Myocyte (in vitro differentiated cells): ENCODE data around the gene LIMK2. TPM values are rescaled to one million over a fixed set of nuclear protein-coding genes. Genes with fewer than 3 reads are reported as not detected.
"Not testable (repeated sequence)": the region's sequence is repeated elsewhere in the genome, so short reads cannot be mapped to it uniquely, and the experiment has no call there.

Experiments used
- DNase-seq: peaks from one replicate; pipeline ENCODE4 v3.0.0-alpha.2; 2012; ENCODE audit warnings: low read depth
- total RNA-seq: library from RNA; depleted of rRNA; stranded (reverse); fragments of >200 nt; gene quantifications from 2 replicates; pipeline ENCODE4 v1.2.3, GENCODE V29; 2014

LIMK2 gene
- total RNA-seq, 1 donor from 2014 or later = 67.3 TPM

- DNase-seq = peak; percentile 87
These were observed 1.3 kb upstream of the LIMK2 start for GRCh38 chr22:31210556-31211421.

- DNase-seq = no peak
These were observed 626 bp upstream of the LIMK2 start for GRCh38 chr22:31211482-31211861.

DNA sequence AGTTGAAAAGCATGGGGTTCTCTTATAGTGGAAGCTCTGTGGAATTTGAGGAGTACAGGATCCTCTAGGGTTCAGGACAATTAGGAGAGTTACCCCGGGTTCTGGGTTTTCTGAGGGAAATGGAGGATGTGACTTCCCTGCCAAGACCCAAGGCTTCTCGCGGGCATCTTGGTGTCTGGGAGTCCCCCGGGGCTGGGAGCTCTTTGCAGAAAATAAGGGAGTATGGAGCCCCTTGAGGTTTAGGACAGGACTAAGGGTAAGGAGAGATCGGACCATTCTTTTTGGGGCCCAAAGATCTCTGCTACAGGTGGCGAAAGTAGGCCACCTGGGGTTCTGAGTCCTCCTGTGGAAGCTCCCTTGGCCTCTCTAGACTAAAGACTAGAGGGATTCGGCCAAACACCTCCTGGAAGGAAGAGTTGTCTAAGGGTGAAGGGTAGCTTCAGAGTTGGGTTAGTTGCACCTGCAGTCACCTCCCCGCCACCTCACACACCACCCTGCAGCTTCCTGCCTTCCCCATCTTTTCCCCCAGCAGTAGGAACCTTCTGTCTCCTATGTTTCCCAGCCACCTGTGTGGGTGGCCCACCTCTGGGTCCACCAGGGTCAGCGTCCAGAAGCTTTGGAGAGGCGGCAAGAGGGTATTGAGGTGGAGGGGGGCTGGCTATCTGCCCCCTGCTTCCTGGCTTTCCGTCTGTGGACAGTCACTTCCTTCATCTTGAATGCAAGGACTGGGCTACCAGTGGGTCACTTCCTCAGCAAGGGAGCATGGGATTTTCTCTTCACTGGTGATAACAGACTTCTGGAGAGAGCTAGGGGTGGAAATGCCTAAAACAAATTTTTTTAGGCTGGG lies 908 bp downstream of the LIMK2 start:
- no peak for DNase-seq

GRCh38 chr22:31215018-31215535 lies 3.0 kb downstream of the LIMK2 start:
- DNase-seq = no peak

- no peak for DNase-seq
These were observed 6.6 kb downstream of the LIMK2 start for GRCh38 chr22:31218565-31219262.

DNA sequence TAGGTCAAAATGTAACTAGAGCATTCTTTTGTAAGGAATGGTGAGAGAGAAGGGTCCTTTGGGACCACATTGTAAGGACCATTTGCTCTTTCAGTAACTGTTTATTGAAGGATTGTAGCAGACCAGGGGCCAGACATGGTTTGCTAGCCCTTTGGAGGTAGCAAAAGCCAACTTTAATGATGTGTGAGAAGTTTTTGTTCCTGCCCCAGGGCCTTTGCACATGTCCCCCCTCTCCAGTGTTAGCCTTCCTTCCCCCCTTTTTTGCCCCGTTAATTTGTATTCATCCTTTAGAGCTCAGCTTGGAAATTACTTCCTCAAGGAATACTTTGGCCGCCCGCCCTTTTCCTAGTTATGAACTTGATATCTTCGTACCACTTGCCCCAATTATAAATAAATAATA lies 9.0 kb downstream of the LIMK2 start:
- DNase-seq = no peak

DNA sequence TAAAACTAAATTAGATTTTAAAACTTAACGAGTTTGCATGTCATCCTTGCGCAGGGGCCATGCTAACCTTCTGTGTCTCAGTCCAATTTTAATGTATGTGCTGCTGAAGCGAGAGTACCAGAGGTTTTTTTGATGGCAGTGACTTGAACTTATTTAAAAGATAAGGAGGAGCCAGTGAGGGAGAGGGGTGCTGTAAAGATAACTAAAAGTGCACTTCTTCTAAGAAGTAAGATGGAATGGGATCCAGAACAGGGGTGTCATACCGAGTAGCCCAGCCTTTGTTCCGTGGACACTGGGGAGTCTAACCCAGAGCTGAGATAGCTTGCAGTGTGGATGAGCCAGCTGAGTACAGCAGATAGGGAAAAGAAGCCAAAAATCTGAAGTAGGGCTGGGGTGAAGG lies 10.6 kb downstream of the LIMK2 start:
- no peak for DNase-seq

- peak; percentile 69 for DNase-seq
These were observed 11.7 kb downstream of the LIMK2 start for GRCh38 chr22:31223786-31224191.

DNA sequence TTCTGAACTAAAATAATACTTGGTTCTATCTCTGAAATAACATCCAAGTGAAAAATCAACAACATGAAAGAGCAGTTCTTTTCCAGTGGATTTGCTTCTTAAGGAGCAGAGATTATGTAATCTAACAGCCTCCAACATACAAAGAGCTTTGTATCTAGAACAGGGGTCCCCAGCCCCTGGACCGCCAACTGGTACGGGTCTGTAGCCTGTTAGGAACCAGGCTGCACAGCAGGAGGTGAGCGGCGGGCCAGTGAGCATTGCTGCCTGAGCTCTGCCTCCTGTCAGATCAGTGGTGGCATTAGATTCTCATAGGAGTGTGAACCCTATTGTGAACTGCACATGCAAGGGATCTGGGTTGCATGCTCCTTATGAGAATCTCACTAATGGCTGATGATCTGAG lies 12.6 kb downstream of the LIMK2 start:
- DNase-seq = not testable (repeated sequence)

DNA sequence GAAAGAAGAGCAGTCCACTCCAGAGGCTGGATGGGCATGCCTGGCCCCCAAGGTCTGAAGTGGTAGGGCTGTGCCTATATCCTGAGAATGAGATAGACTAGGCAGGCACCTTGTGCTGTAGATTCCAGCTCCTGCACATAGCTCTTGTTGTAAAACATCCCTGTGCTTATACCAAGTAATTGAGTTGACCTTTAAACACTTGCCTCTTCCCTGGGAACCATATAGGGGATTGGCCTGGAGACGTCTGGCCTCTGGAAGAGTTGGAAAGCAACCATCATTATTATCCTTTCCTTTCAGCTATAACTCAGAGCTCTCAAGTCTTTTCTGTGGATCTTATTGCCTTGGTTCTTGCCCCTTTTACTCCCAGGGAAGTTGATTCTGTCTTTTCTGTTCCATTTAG lies 15.1 kb downstream of the LIMK2 start:
- no peak for DNase-seq

- DNase-seq = no peak
These were observed 17.4 kb downstream of the LIMK2 start for GRCh38 chr22:31229402-31230079.

- no peak for DNase-seq
These were observed 18.2 kb downstream of the LIMK2 start for GRCh38 chr22:31230155-31230870.

DNA sequence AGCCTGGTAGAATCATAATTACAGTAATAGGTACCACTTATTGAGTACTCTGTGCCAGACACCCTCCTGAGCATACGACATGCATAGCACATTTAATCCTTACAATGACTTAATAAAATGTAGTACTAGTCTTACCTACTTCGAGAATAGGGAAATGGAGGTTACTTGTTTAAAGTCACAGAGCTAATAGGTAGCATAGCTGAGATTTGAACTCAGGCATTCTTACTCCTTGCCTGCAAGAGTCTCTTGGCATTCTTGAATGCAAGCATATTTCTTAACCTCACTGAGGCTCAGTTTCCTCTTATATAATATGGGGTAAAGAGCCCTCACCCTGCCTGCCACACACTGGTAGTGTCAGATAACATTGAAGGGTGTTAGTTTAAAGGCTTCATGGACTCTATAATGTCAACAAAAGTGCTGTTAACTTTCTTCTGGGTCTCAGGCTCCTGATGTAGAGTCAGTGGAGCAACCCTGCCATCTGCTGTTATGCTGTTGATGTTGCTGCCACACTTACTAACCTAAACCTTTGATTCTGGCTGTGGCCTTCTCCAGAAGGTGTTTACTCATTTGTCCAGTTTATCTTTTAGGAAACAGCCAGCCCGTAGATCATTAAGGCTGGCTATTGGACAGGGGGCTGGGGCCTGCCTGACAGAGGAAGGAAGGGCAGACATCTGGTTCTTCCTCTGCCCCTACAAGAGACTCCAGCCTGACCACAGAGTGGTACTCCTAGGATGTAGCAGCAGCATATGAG lies 18.9 kb downstream of the LIMK2 start:
- peak; percentile 64 for DNase-seq

DNA sequence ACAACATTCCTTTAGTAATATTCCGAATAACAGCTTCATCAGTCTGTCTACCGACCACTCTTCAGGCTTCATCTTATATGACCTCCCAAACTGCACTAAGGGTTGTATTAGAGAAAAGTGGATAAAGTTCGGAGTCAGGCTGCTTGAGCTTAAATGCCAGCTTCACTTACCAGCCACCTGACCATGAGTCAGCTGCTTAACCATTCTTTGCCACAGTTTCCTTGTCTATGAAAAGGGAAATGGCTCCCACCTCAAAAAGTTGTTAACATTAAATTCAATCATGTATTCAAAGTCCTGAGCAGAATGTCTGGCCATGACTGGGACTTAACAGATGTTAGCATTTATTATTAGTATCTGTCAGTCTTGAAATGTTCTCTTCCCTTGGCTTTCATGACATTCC lies 20.9 kb downstream of the LIMK2 start:
- no peak for DNase-seq

DNA sequence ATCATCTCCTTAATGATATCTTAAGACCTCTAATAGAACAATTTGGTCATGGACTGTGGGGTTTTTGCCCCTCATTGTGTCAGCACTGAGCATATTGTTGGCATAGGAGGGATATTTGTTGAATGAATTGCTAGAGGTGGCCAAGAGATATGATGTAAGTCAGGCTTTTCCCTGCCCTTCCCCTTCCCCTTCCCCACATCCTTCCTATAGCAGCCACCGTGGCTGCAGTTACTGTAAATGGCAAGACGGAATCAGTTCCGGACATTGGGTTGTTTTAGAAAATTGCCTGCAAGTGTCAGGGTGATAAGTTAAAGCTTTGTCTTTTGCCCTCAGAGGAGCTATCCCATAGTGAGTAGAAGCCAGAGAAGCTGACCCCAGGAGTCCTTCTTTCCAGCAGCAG lies 23.0 kb downstream of the LIMK2 start:
- DNase-seq = no peak

- DNase-seq = not testable (repeated sequence)
These were observed 23.9 kb downstream of the LIMK2 start for GRCh38 chr22:31236044-31236443.

- no peak for DNase-seq
These were observed 26.0 kb downstream of the LIMK2 start for GRCh38 chr22:31238057-31238456.

GRCh38 chr22:31239771-31240370 lies 27.8 kb downstream of the LIMK2 start:
- DNase-seq = no peak

DNA sequence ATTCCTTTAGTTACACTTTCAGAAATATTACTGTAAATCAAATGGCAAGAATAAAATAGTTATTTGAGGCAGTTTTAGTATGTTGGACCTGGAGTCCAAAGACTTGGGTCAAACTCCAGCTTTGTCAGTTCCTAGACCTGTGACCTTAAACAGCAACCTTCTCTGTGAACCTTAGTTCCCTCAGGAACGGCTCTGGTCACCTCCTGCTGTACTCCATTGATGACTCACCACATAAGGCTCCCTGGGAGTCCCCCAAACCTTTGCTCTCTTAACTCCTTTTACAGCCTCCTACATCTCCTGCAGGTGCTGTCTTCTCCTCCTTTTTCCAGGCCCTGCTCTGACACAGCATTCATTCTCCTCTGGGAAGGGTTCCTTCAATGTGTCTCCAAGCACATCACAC lies 29.1 kb downstream of the LIMK2 start:
- DNase-seq = no peak
